ENCODE data around the gene TENM3. TPM values are rescaled to one million over a fixed set of nuclear protein-coding genes. Genes with fewer than 3 reads are reported as not detected.

TENM3 gene
- total RNA-seq, 1 donor from 2014 or later: 0.05 TPM

GRCh38 chr4:182683661-182684060 lies 440.5 kb downstream of the TENM3 start:
- DNase-seq (ENCODE audit: low spot score): no peak
- Mint-ChIP-seq H3K4me3 (ENCODE audit: low read depth) (no peak overlapping the region), H3K27ac (no peak overlapping the region), H3K4me1 (ENCODE audit: low read depth) (no peaks in the 10 kb centered on the region), H3K36me3 (ENCODE audit: low read depth) (no peaks in the 10 kb centered on the region), H3K27me3 (ENCODE audit: low read depth) (no peaks in the 10 kb centered on the region), H3K9me3 (no peaks in the 10 kb centered on the region)
- intact Hi-C loops (cut with micrococcal nuclease): no loop called here

GRCh38 chr4:182684796-182685195 lies 441.6 kb downstream of the TENM3 start:
- Mint-ChIP-seq H3K4me1 (ENCODE audit: low read depth) (no peaks in the 10 kb centered on the region), H3K27ac (no peak overlapping the region), H3K9me3 (no peaks in the 10 kb centered on the region), H3K4me3 (ENCODE audit: low read depth) (no peak overlapping the region), H3K27me3 (ENCODE audit: low read depth) (no peaks in the 10 kb centered on the region), H3K36me3 (ENCODE audit: low read depth) (no peaks in the 10 kb centered on the region)
- DNase-seq (ENCODE audit: low spot score): no peak
- intact Hi-C loops (cut with micrococcal nuclease): no loop called here

- Mint-ChIP-seq H3K9me3 (no peaks in the 10 kb centered on the region), H3K4me3 (ENCODE audit: low read depth) (no peak overlapping the region), H3K4me1 (ENCODE audit: low read depth) (no peaks in the 10 kb centered on the region), H3K27ac (no peak overlapping the region), H3K27me3 (ENCODE audit: low read depth) (no peaks in the 10 kb centered on the region), H3K36me3 (ENCODE audit: low read depth) (no peaks in the 10 kb centered on the region)
- no peak for DNase-seq (ENCODE audit: low spot score)
- intact Hi-C loops (cut with micrococcal nuclease): no loop called here
Observed at GRCh38 chr4:182688081-182688480, 444.9 kb downstream of the TENM3 start.

GRCh38 chr4:182694551-182694950 lies 451.3 kb downstream of the TENM3 start:
- Mint-ChIP-seq H3K9me3 (no peaks in the 10 kb centered on the region), H3K4me3 (ENCODE audit: low read depth) (no peak overlapping the region), H3K27ac (no peak overlapping the region), H3K27me3 (ENCODE audit: low read depth) (no peaks in the 10 kb centered on the region), H3K4me1 (ENCODE audit: low read depth) (no peaks in the 10 kb centered on the region), H3K36me3 (ENCODE audit: low read depth) (no peaks in the 10 kb centered on the region)
- DNase-seq (ENCODE audit: low spot score): no peak
- intact Hi-C loops (cut with micrococcal nuclease): no loop called here

- H3K36me3 Mint-ChIP-seq (ENCODE audit: low read depth): no peaks in the 10 kb centered on the region
- no peaks in the 10 kb centered on the region for H3K4me1 Mint-ChIP-seq (ENCODE audit: low read depth)
- no peak overlapping the region for H3K4me3 Mint-ChIP-seq (ENCODE audit: low read depth)
- intact Hi-C loops (cut with micrococcal nuclease): no loop called here
- H3K9me3 Mint-ChIP-seq: no peaks in the 10 kb centered on the region
- DNase-seq (ENCODE audit: low spot score): no peak
- no peaks in the 10 kb centered on the region for H3K27me3 Mint-ChIP-seq (ENCODE audit: low read depth)
- no peak overlapping the region for H3K27ac Mint-ChIP-seq
Observed at GRCh38 chr4:182695009-182695408, 451.8 kb downstream of the TENM3 start.

- Mint-ChIP-seq H3K4me3 (ENCODE audit: low read depth) (no peak overlapping the region), H3K27me3 (ENCODE audit: low read depth) (no peaks in the 10 kb centered on the region), H3K36me3 (ENCODE audit: low read depth) (no peaks in the 10 kb centered on the region), H3K9me3 (no peaks in the 10 kb centered on the region), H3K27ac (no peak overlapping the region), H3K4me1 (ENCODE audit: low read depth) (no peaks in the 10 kb centered on the region)
- DNase-seq (ENCODE audit: low spot score): no peak
- intact Hi-C loops (cut with micrococcal nuclease): no loop called here
Observed at GRCh38 chr4:182695842-182696241, 452.6 kb downstream of the TENM3 start.

- no peaks in the 10 kb centered on the region for H3K4me1 Mint-ChIP-seq (ENCODE audit: low read depth)
- DNase-seq (ENCODE audit: low spot score): no peak
- H3K27ac Mint-ChIP-seq: no peak overlapping the region
- no peaks in the 10 kb centered on the region for H3K27me3 Mint-ChIP-seq (ENCODE audit: low read depth)
- no peak overlapping the region for H3K4me3 Mint-ChIP-seq (ENCODE audit: low read depth)
- no peaks in the 10 kb centered on the region for H3K9me3 Mint-ChIP-seq
- intact Hi-C loops (cut with micrococcal nuclease): no loop called here
- no peaks in the 10 kb centered on the region for H3K36me3 Mint-ChIP-seq (ENCODE audit: low read depth)
Observed at GRCh38 chr4:182697094-182697493, 453.9 kb downstream of the TENM3 start.

- H3K27me3 Mint-ChIP-seq (ENCODE audit: low read depth): no peaks in the 10 kb centered on the region
Observed at GRCh38 chr4:182698212-182698611, 455.0 kb downstream of the TENM3 start.

GRCh38 chr4:182699201-182699600 lies 456.0 kb downstream of the TENM3 start:
- H3K27ac Mint-ChIP-seq: no peak overlapping the region
- no peaks in the 10 kb centered on the region for H3K36me3 Mint-ChIP-seq (ENCODE audit: low read depth)
- intact Hi-C loops (cut with micrococcal nuclease): no loop called here

More at GRCh38 chr4:182698212-182698611, 455.0 kb downstream of the TENM3 start:
- no peak for DNase-seq (ENCODE audit: low spot score)
- Mint-ChIP-seq H3K36me3 (ENCODE audit: low read depth) (no peaks in the 10 kb centered on the region), H3K27ac (no peak overlapping the region), H3K4me1 (ENCODE audit: low read depth) (no peaks in the 10 kb centered on the region), H3K4me3 (ENCODE audit: low read depth) (no peak overlapping the region), H3K9me3 (no peaks in the 10 kb centered on the region)
- intact Hi-C loops (cut with micrococcal nuclease): no loop called here

GRCh38 chr4:182699795-182700194 lies 456.6 kb downstream of the TENM3 start:
- Mint-ChIP-seq H3K27me3 (ENCODE audit: low read depth) (no peaks in the 10 kb centered on the region), H3K4me1 (ENCODE audit: low read depth) (no peaks in the 10 kb centered on the region), H3K36me3 (ENCODE audit: low read depth) (no peaks in the 10 kb centered on the region), H3K27ac (no peak overlapping the region), H3K9me3 (no peaks in the 10 kb centered on the region), H3K4me3 (ENCODE audit: low read depth) (no peak overlapping the region)
- no peak for DNase-seq (ENCODE audit: low spot score)
- intact Hi-C loops (cut with micrococcal nuclease): no loop called here

More at GRCh38 chr4:182699201-182699600, 456.0 kb downstream of the TENM3 start:
- Mint-ChIP-seq H3K9me3 (no peaks in the 10 kb centered on the region), H3K4me3 (ENCODE audit: low read depth) (no peak overlapping the region), H3K27me3 (ENCODE audit: low read depth) (no peaks in the 10 kb centered on the region), H3K4me1 (ENCODE audit: low read depth) (no peaks in the 10 kb centered on the region)
- no peak for DNase-seq (ENCODE audit: low spot score)

GRCh38 chr4:182700362-182701160 lies 457.4 kb downstream of the TENM3 start:
- intact Hi-C loops (cut with micrococcal nuclease): no loop called here
- H3K36me3 Mint-ChIP-seq (ENCODE audit: low read depth): no peaks in the 10 kb centered on the region
- H3K4me1 Mint-ChIP-seq (ENCODE audit: low read depth): no peaks in the 10 kb centered on the region
- no peaks in the 10 kb centered on the region for H3K9me3 Mint-ChIP-seq
- DNase-seq (ENCODE audit: low spot score): no peak
- H3K4me3 Mint-ChIP-seq (ENCODE audit: low read depth): no peak overlapping the region
- H3K27ac Mint-ChIP-seq: no peak overlapping the region
- H3K27me3 Mint-ChIP-seq (ENCODE audit: low read depth): no peaks in the 10 kb centered on the region

- Mint-ChIP-seq H3K4me1 (ENCODE audit: low read depth) (no peaks in the 10 kb centered on the region), H3K27ac (no peak overlapping the region), H3K36me3 (ENCODE audit: low read depth) (no peaks in the 10 kb centered on the region), H3K9me3 (no peaks in the 10 kb centered on the region), H3K27me3 (ENCODE audit: low read depth) (no peaks in the 10 kb centered on the region), H3K4me3 (ENCODE audit: low read depth) (no peak overlapping the region)
- DNase-seq (ENCODE audit: low spot score): no peak
- intact Hi-C loops (cut with micrococcal nuclease): no loop called here
Observed at GRCh38 chr4:182704077-182704476, 460.9 kb downstream of the TENM3 start.

- intact Hi-C loops (cut with micrococcal nuclease): no loop called here
- no peaks in the 10 kb centered on the region for H3K9me3 Mint-ChIP-seq
- no peaks in the 10 kb centered on the region for H3K36me3 Mint-ChIP-seq (ENCODE audit: low read depth)
- no peaks in the 10 kb centered on the region for H3K4me1 Mint-ChIP-seq (ENCODE audit: low read depth)
- no peak for DNase-seq (ENCODE audit: low spot score)
- no peak overlapping the region for H3K4me3 Mint-ChIP-seq (ENCODE audit: low read depth)
- H3K27ac Mint-ChIP-seq: no peak overlapping the region
- H3K27me3 Mint-ChIP-seq (ENCODE audit: low read depth): no peaks in the 10 kb centered on the region
Observed at GRCh38 chr4:182704948-182705347, 461.7 kb downstream of the TENM3 start.

All from activated T-helper 2 cell treated with anti-CD3 and anti-CD28 coated beads, Interferon-gamma antibody, Interleukin-2, Interleukin-4, amounts not matched to agents 10 μg/mL and 5 μg/mL and 100 μg/mL, durations not matched to agents 14 hours and 24 hours and 36 hours (primary cell).